H9 (cell line): ENCODE results near the gene IZUMO1. TPM values are rescaled to one million over a fixed set of nuclear protein-coding genes. Genes with fewer than 3 reads are reported as not detected.

Experiments used
- DNase-seq: peaks from one replicate; pipeline ENCODE4 v3.0.0-alpha.2; 2017
- H2AFZ ChIP-seq: one replicate; pipeline ENCODE4 v1.6.1; 2013; ENCODE audit warnings: mild to moderate bottlenecking, low read length, control low read depth, moderate library complexity
- H2AK5ac ChIP-seq: 2 replicates; pipeline ENCODE4 v1.6.1; 2013; ENCODE audit warnings: low read length, control low read depth, mixed read lengths; ENCODE audit not compliant: insufficient read length
- H2BK120ac ChIP-seq: one replicate; pipeline ENCODE4 v1.6.1; 2013; ENCODE audit warnings: low read depth, mild to moderate bottlenecking, low read length, control low read depth, inconsistent platforms; ENCODE audit not compliant: poor library complexity, severe bottlenecking
- H2BK12ac ChIP-seq: 2 replicates; pipeline ENCODE4 v1.6.1; 2013; ENCODE audit warnings: low read length, control low read depth, mixed read lengths, low read depth; ENCODE audit not compliant: insufficient read length
- H2BK15ac ChIP-seq: 2 replicates; pipeline ENCODE4 v1.6.1; 2013; ENCODE audit warnings: low read depth, low read length, control low read depth
- H2BK20ac ChIP-seq: one replicate; pipeline ENCODE4 v1.6.1; 2013; ENCODE audit warnings: low read depth, mild to moderate bottlenecking, low read length, control low read depth, inconsistent platforms; ENCODE audit not compliant: poor library complexity, severe bottlenecking
- H2BK5ac ChIP-seq: 2 replicates; pipeline ENCODE4 v1.6.1; 2013; ENCODE audit warnings: low read length, control low read depth, mixed read lengths; ENCODE audit not compliant: insufficient read length
- H3K14ac ChIP-seq: 2 replicates; pipeline ENCODE4 v1.6.1; 2013; ENCODE audit warnings: low read length, control low read depth; ENCODE audit not compliant: insufficient read depth
- H3K18ac ChIP-seq: 2 replicates; pipeline ENCODE4 v1.6.1; 2013; ENCODE audit warnings: low read depth, mild to moderate bottlenecking, mixed read lengths, low read length, control low read depth; ENCODE audit not compliant: insufficient read length
- H3K23ac ChIP-seq: 2 replicates; pipeline ENCODE4 v1.6.1; 2013; ENCODE audit warnings: low read length, control low read depth, mixed read lengths, low read depth; ENCODE audit not compliant: insufficient read length
- H3K23me2 ChIP-seq: 2 replicates; pipeline ENCODE4 v1.6.1; 2013; ENCODE audit warnings: low read depth, mild to moderate bottlenecking, mixed read lengths, low read length, control low read depth; ENCODE audit not compliant: insufficient read length, poor library complexity, severe bottlenecking
- H3K27ac ChIP-seq: 2 replicates; pipeline ENCODE4 v1.5.1; 2013; ENCODE audit warnings: low read length, control low read depth, mixed read lengths, low read depth; ENCODE audit not compliant: insufficient read length
- H3K27me3 ChIP-seq: 2 replicates; pipeline ENCODE4 v1.6.1; 2013; ENCODE audit warnings: low read length, control low read depth, inconsistent platforms; ENCODE audit not compliant: insufficient read depth
- H3K4ac ChIP-seq: 2 replicates; pipeline ENCODE4 v1.6.1; 2013; ENCODE audit warnings: low read depth, mild to moderate bottlenecking, control low read depth, inconsistent platforms, low read length, moderate library complexity
- H3K4me1 ChIP-seq: 2 replicates; pipeline ENCODE4 v1.6.1; 2013; ENCODE audit warnings: low read length, control low read depth, inconsistent platforms; ENCODE audit not compliant: insufficient read depth
- H3K4me2 ChIP-seq: 2 replicates; pipeline ENCODE4 v1.6.1; 2013; ENCODE audit warnings: low read length, control low read depth, mixed read lengths; ENCODE audit not compliant: insufficient read length, insufficient read depth
- H3K56ac ChIP-seq: 2 replicates; pipeline ENCODE4 v1.6.1; 2013; ENCODE audit warnings: low read depth, mild to moderate bottlenecking, mixed read lengths, low read length, control low read depth; ENCODE audit not compliant: insufficient read length
- H3K79me1 ChIP-seq: 2 replicates; pipeline ENCODE4 v1.6.1; 2013; ENCODE audit warnings: low read depth, mild to moderate bottlenecking, moderate library complexity, low read length, control low read depth, inconsistent platforms; ENCODE audit not compliant: insufficient read depth, poor library complexity, severe bottlenecking
- H3K79me2 ChIP-seq: 2 replicates; pipeline ENCODE4 v1.6.1; 2013; ENCODE audit warnings: low read length, control low read depth, inconsistent platforms; ENCODE audit not compliant: insufficient read depth
- H3K9ac ChIP-seq: 2 replicates; pipeline ENCODE4 v1.6.1; 2013; ENCODE audit warnings: low read length, control low read depth, mixed read lengths; ENCODE audit not compliant: insufficient read length; ENCODE audit errors: extremely low read depth
- H3K9me3 ChIP-seq: one replicate; pipeline ENCODE4 v1.6.1; 2013; ENCODE audit warnings: low read depth, low read length, inconsistent platforms; ENCODE audit not compliant: control insufficient read depth
- H3T11ph ChIP-seq: one replicate; pipeline ENCODE4 v1.6.1; 2013; ENCODE audit warnings: mild to moderate bottlenecking, low read length, control low read depth, inconsistent platforms
- H4K20me1 ChIP-seq: one replicate; pipeline ENCODE4 v1.6.1; 2013; ENCODE audit not compliant: control insufficient read depth, insufficient read length, insufficient read depth
- H4K5ac ChIP-seq: 2 replicates; pipeline ENCODE4 v1.6.1; 2013; ENCODE audit warnings: low read depth, mild to moderate bottlenecking, mixed read lengths, low read length, control low read depth; ENCODE audit not compliant: insufficient read length
- H4K8ac ChIP-seq: replicated peaks from 2 replicates; pipeline ENCODE4 v1.6.1; 2013; ENCODE audit warnings: low read length, control low read depth, mixed read lengths, low read depth; ENCODE audit not compliant: insufficient read length
- H4K91ac ChIP-seq: 2 replicates; pipeline ENCODE4 v1.6.1; 2013; ENCODE audit warnings: low read depth, mild to moderate bottlenecking, moderate library complexity, mixed read lengths, low read length, control low read depth; ENCODE audit not compliant: insufficient read length
- H3K27ac Mint-ChIP-seq, 3 experiments: 2 replicates in 2 of 3; 3 replicates in 1 of 3; pipeline ENCODE4 v1.8.0; 2020 to 2021; ENCODE audit warnings: mixed read lengths in 3 of 3, mild to moderate bottlenecking in 1 of 3, moderate library complexity in 1 of 3
- H3K27me3 Mint-ChIP-seq: 2 replicates; pipeline ENCODE4 v1.8.0; 2021; ENCODE audit warnings: low read depth, mild to moderate bottlenecking, moderate library complexity, mixed read lengths
- H3K36me3 Mint-ChIP-seq, 3 experiments: 2 replicates in 2 of 3; 3 replicates in 1 of 3; pipeline ENCODE4 v1.8.0; 2020 to 2021; ENCODE audit warnings: low read depth in 3 of 3, mixed read lengths in 3 of 3; ENCODE audit not compliant: insufficient read depth in 1 of 3
- H3K4me1 Mint-ChIP-seq, 2 experiments: 2 replicates each; pipeline ENCODE4 v1.8.0; 2020; ENCODE audit warnings: mixed read lengths in 2 of 2
- H3K4me3 Mint-ChIP-seq, 2 experiments: 2 replicates in 1 of 2; 3 replicates in 1 of 2; pipeline ENCODE4 v1.8.0; 2020 to 2021; ENCODE audit warnings: mild to moderate bottlenecking in 2 of 2, mixed read lengths in 2 of 2, moderate library complexity in 1 of 2
- H3K9me3 Mint-ChIP-seq, 2 experiments: 2 replicates in 1 of 2; 3 replicates in 1 of 2; pipeline ENCODE4 v1.8.0; 2020; ENCODE audit warnings: mild to moderate bottlenecking in 2 of 2, mixed read lengths in 2 of 2, moderate library complexity in 1 of 2
- WGBS: extraction: QIAGEN DNeasy Blood & Tissue Kit; methylation state at CpG from one replicate; pipeline ENCODE4 v1.1.7; 2013; ENCODE audit warnings: missing lambda C conversion rate, low lambda C conversion rate, mixed read lengths; ENCODE audit not compliant: insufficient read length; ENCODE audit errors: extremely low coverage; 5-methylcytosine and 5-hydroxymethylcytosine counted together
- total RNA-seq: library from RNA; stranded (reverse); gene quantifications from 2 replicates; pipeline ENCODE4 v1.2.1, GENCODE V29; 2021
- TF ChIP-seq, protein P1 (sequence below): fragments of 200-600 bp; sonication (generic); conservative IDR thresholded peaks from 3 replicates; pipeline ENCODE4 v1.8.0; 2021; ENCODE audit warnings: antibody characterized with exemption, mild to moderate bottlenecking

The IZUMO1 gene
- total RNA-seq, 1 experiment from 2014 or later = 3.7 TPM

- Histone ChIP-seq H3K56ac (no peak overlapping the region), H2BK20ac (no peak overlapping the region), H3T11ph (no peak overlapping the region), H2BK15ac (no peak overlapping the region), H3K23me2 (no peaks in the 10 kb centered on the region), H2BK120ac (no peak overlapping the region), H3K27ac (no peak overlapping the region), H3K79me2 (no peaks in the 10 kb centered on the region), H3K4me1 (peaks cover 6% of the 10 kb centered on the region; the same call in 1 of the 2 replicates), H4K20me1 (no peaks in the 10 kb centered on the region), H2AK5ac (no peak overlapping the region), H3K14ac (no peak overlapping the region), H3K27me3 (no peaks in the 10 kb centered on the region), H3K23ac (no peak overlapping the region), H4K5ac (no peak overlapping the region), H3K18ac (no peak overlapping the region), H2BK5ac (no peak overlapping the region), H3K4ac (no peak overlapping the region), H3K9me3 (no peaks in the 10 kb centered on the region), H2BK12ac (no peak overlapping the region), H3K9ac (no peak overlapping the region), H4K91ac (no peak overlapping the region), H4K8ac (no peak overlapping the region), H2AFZ (no peak overlapping the region), H3K4me2 (no peak overlapping the region), H3K79me1 (no peaks in the 10 kb centered on the region)
- H3K27ac Mint-ChIP-seq = peak overlapping the region in 1 of 3 experiments; percentile 59; a peak in 1 of 7 replicates
- WGBS = no CpG with 5 or more reads among the region's 2 CpGs
- peak overlapping the region; percentile 91 to 95 for H3K4me3 Mint-ChIP-seq
- peaks cover 19 to 20% of the 10 kb centered on the region in 2 experiments for H3K4me1 Mint-ChIP-seq
- 0 out of 5 replicates have a peak, but pooled peaks cover 0 to 2% of the 10 kb centered on the region in 2 experiments for H3K9me3 Mint-ChIP-seq
- no peaks in the 10 kb centered on the region; the same call in none of the 2 replicates for H3K27me3 Mint-ChIP-seq
- TF ChIP-seq, protein P1, sequence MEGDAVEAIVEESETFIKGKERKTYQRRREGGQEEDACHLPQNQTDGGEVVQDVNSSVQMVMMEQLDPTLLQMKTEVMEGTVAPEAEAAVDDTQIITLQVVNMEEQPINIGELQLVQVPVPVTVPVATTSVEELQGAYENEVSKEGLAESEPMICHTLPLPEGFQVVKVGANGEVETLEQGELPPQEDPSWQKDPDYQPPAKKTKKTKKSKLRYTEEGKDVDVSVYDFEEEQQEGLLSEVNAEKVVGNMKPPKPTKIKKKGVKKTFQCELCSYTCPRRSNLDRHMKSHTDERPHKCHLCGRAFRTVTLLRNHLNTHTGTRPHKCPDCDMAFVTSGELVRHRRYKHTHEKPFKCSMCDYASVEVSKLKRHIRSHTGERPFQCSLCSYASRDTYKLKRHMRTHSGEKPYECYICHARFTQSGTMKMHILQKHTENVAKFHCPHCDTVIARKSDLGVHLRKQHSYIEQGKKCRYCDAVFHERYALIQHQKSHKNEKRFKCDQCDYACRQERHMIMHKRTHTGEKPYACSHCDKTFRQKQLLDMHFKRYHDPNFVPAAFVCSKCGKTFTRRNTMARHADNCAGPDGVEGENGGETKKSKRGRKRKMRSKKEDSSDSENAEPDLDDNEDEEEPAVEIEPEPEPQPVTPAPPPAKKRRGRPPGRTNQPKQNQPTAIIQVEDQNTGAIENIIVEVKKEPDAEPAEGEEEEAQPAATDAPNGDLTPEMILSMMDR = no peak
- no peak for DNase-seq
- H3K36me3 Mint-ChIP-seq = no peaks in the 10 kb centered on the region; a peak in 1 of 7 replicates
Measured at GRCh38 chr19:48795685-48796070, 49.0 kb upstream of the IZUMO1 start.
